Neural cell (in vitro differentiated cells): ENCODE data around the gene CUL3.

Experiments used
- CTCF ChIP-seq: fragments of 450-650 bp; IDR thresholded peaks from 2 replicates; pipeline ENCODE4 v1.5.1; 2014; ENCODE audit warnings: antibody characterized with exemption, mild to moderate bottlenecking, moderate library complexity; ENCODE audit not compliant: poor library complexity, severe bottlenecking
- EP300 ChIP-seq: fragments of 450-650 bp; conservative IDR thresholded peaks from 2 replicates; pipeline ENCODE4 v1.6.1; 2014; ENCODE audit warnings: antibody characterized with exemption, mild to moderate bottlenecking, moderate library complexity; ENCODE audit not compliant: poor library complexity, severe bottlenecking
- EZH2 ChIP-seq: fragments of 200-600, 300-800 bp; shearing (Covaris generic), sonication (generic); IDR thresholded peaks from 2 replicates; pipeline ENCODE4 v1.6.1; 2014; ENCODE audit warnings: antibody characterized with exemption, low read length, borderline replicate concordance, mild to moderate bottlenecking; ENCODE audit not compliant: insufficient read depth, poor library complexity, severe bottlenecking
- POLR2AphosphoS5 ChIP-seq: IDR thresholded peaks from 2 replicates; pipeline ENCODE4 v1.6.1; 2012
- RAD21 ChIP-seq: fragments of 450-650 bp; conservative IDR thresholded peaks from 2 replicates; pipeline ENCODE4 v1.6.1; 2014; ENCODE audit warnings: antibody characterized with exemption, mild to moderate bottlenecking, moderate library complexity
- REST ChIP-seq: IDR thresholded peaks from 2 replicates; pipeline ENCODE4 v1.6.1; 2012; ENCODE audit warnings: borderline replicate concordance

- no peak for TF ChIP-seq EZH2
- no peak for TF ChIP-seq EP300
- no peak for TF ChIP-seq CTCF
- TF ChIP-seq POLR2AphosphoS5, result no peak
- no peak for TF ChIP-seq RAD21
- no peak for TF ChIP-seq REST
These were observed 1.0 kb upstream of the CUL3 start for GRCh38 chr2:224586127-224586695.
